Activated CD4-positive, alpha-beta T cell treated with anti-CD3 and anti-CD28 coated beads, Interleukin-2, Interleukin-6, amounts not matched to agents 100 ng/mL and 50 ng/mL, durations not matched to agents 16 hours and 8 hours (primary cell): ENCODE measurements around the gene VPS54.
A peak's percentile ranks its signal among the peaks of the same experiment; 100 is the strongest.
"Not testable (repeated sequence)": the region's sequence is repeated elsewhere in the genome, so short reads cannot be mapped to it uniquely, and the experiment has no call there.

ENCODE experiments used
- DNase-seq: peaks from one replicate; pipeline ENCODE4 v3.0.0-alpha.2; 2020

VPS54 gene

GRCh38 chr2:63993130-63993584 lies 26.1 kb downstream of the VPS54 start:
- not testable (repeated sequence) for DNase-seq

GRCh38 chr2:63992061-63992685 lies 27.1 kb downstream of the VPS54 start:
- DNase-seq, result no peak

GRCh38 chr2:63991173-63991999 lies 27.8 kb downstream of the VPS54 start:
- not testable (repeated sequence) for DNase-seq

- no peak for DNase-seq
Measured at GRCh38 chr2:63990072-63990471, 29.2 kb downstream of the VPS54 start.

GRCh38 chr2:63988842-63989436 lies 30.3 kb downstream of the VPS54 start:
- not testable (repeated sequence) for DNase-seq

- DNase-seq, result no peak
Measured at GRCh38 chr2:63984606-63985359, 34.4 kb downstream of the VPS54 start.

- DNase-seq, result peak; percentile 35
Measured at GRCh38 chr2:63983986-63984605, 35.1 kb downstream of the VPS54 start.

- no peak for DNase-seq
Measured at GRCh38 chr2:63982335-63982734, 36.9 kb downstream of the VPS54 start.

- no peak for DNase-seq
Measured at GRCh38 chr2:63981702-63982103, 37.5 kb downstream of the VPS54 start.

GRCh38 chr2:63980794-63981193 lies 38.4 kb downstream of the VPS54 start:
- DNase-seq, result no peak

GRCh38 chr2:63977904-63978303 lies 41.3 kb downstream of the VPS54 start:
- peak; percentile 70 for DNase-seq

- DNase-seq, result no peak
Measured at GRCh38 chr2:63976125-63976510, 43.1 kb downstream of the VPS54 start.

GRCh38 chr2:63975437-63976124 lies 43.6 kb downstream of the VPS54 start:
- DNase-seq, result no peak

- not testable (repeated sequence) for DNase-seq
Measured at GRCh38 chr2:63975036-63975435, 44.2 kb downstream of the VPS54 start.

- DNase-seq, result no peak
Measured at GRCh38 chr2:63962186-63962585, 57.0 kb downstream of the VPS54 start.

GRCh38 chr2:63950414-63950813 lies 68.8 kb downstream of the VPS54 start:
- DNase-seq, result no peak

GRCh38 chr2:63942788-63943187 lies 76.4 kb downstream of the VPS54 start:
- DNase-seq, result no peak

- DNase-seq, result not testable (repeated sequence)
Measured at GRCh38 chr2:63932104-63932503, 87.1 kb downstream of the VPS54 start.

- no peak for DNase-seq
Measured at GRCh38 chr2:63926815-63927214, 92.4 kb downstream of the VPS54 start.

GRCh38 chr2:63914311-63914710 lies 104.9 kb downstream of the VPS54 start:
- DNase-seq, result no peak

GRCh38 chr2:63903003-63903402 lies 116.2 kb downstream of the VPS54 start:
- DNase-seq, result peak; percentile 35

- DNase-seq, result peak; percentile 11
Measured at GRCh38 chr2:63902149-63902548, 117.1 kb downstream of the VPS54 start.
